ENCODE measurements around the gene TST. TPM values are rescaled to one million over a fixed set of nuclear protein-coding genes. Genes with fewer than 3 reads are reported as not detected.

TST gene
- total and polyA plus RNA-seq, 9 of the 15 experiments (the other 6 are each of a cell fraction or from before 2014, with no cell fraction given) = 1.4 to 26.9 (median 12.4) TPM

DNA sequence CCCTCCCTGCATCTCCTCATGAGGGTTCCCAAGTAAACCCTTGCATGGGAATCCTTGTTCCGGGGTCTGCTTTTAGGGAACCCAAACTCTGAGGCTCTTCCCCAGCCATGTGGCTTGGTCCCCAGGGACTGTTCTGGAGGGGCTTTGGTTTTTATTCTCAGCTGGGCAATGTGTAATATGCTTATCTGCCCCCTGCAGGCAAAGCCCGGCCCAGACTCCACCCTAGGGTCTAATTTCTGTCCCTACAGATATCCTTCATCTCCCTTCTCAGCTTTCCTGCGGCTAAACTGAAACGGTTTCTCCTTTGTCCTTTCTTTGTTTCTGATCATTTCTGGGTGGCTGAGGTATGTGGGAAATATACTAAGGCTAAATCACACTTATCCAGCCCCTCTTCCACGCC lies 37.1 kb downstream of the TST start (continued):
- no peak for TF ChIP-seq CLOCK (CRISPR knock-in tag; IDR thresholded peaks at IDR 0.05; ENCODE audit: borderline replicate concordance)
- TF ChIP-seq MLLT1 (IDR thresholded peaks at IDR 0.05) = no peak
- peak in 1 of 2 experiments; percentile 17 for TF ChIP-seq NCOA2 (IDR thresholded peaks at IDR 0.05; ENCODE audit: partially characterized antibody in 2 of 2)
- no peak for TF ChIP-seq GTF2B (IDR thresholded peaks at IDR 0.05; ENCODE audit: extremely low read depth, insufficient read length)
- TF ChIP-seq CAMTA2 (CRISPR knock-in tag; conservative IDR thresholded peaks at IDR 0.05) = no peak
- no peak for TF ChIP-seq BCLAF1 (IDR thresholded peaks at IDR 0.05; ENCODE audit: borderline replicate concordance in 1 of 2, control insufficient read depth in 1 of 2, low read depth in 2 of 2, low read length in 1 of 2)
- TF ChIP-seq NR3C1 (CRISPR knock-in tag; IDR thresholded peaks at IDR 0.05) = no peak
- TF ChIP-seq, protein P1, sequence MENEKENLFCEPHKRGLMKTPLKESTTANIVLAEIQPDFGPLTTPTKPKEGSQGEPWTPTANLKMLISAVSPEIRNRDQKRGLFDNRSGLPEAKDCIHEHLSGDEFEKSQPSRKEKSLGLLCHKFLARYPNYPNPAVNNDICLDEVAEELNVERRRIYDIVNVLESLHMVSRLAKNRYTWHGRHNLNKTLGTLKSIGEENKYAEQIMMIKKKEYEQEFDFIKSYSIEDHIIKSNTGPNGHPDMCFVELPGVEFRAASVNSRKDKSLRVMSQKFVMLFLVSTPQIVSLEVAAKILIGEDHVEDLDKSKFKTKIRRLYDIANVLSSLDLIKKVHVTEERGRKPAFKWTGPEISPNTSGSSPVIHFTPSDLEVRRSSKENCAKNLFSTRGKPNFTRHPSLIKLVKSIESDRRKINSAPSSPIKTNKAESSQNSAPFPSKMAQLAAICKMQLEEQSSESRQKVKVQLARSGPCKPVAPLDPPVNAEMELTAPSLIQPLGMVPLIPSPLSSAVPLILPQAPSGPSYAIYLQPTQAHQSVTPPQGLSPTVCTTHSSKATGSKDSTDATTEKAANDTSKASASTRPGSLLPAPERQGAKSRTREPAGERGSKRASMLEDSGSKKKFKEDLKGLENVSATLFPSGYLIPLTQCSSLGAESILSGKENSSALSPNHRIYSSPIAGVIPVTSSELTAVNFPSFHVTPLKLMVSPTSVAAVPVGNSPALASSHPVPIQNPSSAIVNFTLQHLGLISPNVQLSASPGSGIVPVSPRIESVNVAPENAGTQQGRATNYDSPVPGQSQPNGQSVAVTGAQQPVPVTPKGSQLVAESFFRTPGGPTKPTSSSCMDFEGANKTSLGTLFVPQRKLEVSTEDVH (IDR thresholded peaks at IDR 0.05; ENCODE audit: low read depth, partially characterized antibody) = no peak
- no peak for TF ChIP-seq LCOR (CRISPR knock-in tag; IDR thresholded peaks at IDR 0.05)
- no peak for TF ChIP-seq NFE2 (IDR thresholded peaks at IDR 0.05; ENCODE audit: low read depth)
- no peak for TF ChIP-seq SMAD1 (IDR thresholded peaks at IDR 0.05; ENCODE audit: low read depth, low read length, partially characterized antibody)
- peak; percentile 62; the same call in 1 of the 2 replicates for TF ChIP-seq SMARCC2 (IDR thresholded peaks at IDR 0.05; ENCODE audit: low read depth)
- TF ChIP-seq SMAD4 (CRISPR knock-in tag; conservative IDR thresholded peaks at IDR 0.05) = peak; percentile 36; the same call in 1 of the 2 replicates
- TF ChIP-seq ZBTB8A (IDR thresholded peaks at IDR 0.05; ENCODE audit: partially characterized antibody) = no peak
- no peak for TF ChIP-seq ZNF830 (CRISPR knock-in tag; IDR thresholded peaks at IDR 0.05)
- TF ChIP-seq ILF3 (IDR thresholded peaks at IDR 0.05; ENCODE audit: borderline replicate concordance) = no peak
- TF ChIP-seq SUPT5H (IDR thresholded peaks at IDR 0.05) = no peak
- no peak for TF ChIP-seq POLR2G (IDR thresholded peaks at IDR 0.05; ENCODE audit: low read depth, low read length)

Data from K562 (cell line).